GM23248 (cell line): ENCODE results near the gene ERN1. TPM values are rescaled to one million over a fixed set of nuclear protein-coding genes. Genes with fewer than 3 reads are reported as not detected.

ENCODE experiments used
- DNase-seq: peaks from one replicate; pipeline ENCODE4 v3.0.0-alpha.2; 2015
- H2AFZ ChIP-seq: fragments of 200-600 bp; sonication (generic); 2 replicates; pipeline ENCODE4 v1.6.1; 2016; ENCODE audit warnings: antibody characterized with exemption
- H3F3A ChIP-seq: fragments of 200-600 bp; sonication (generic); 2 replicates; pipeline ENCODE4 v1.6.1; 2016; ENCODE audit warnings: mild to moderate bottlenecking, antibody characterized with exemption, mixed run types; ENCODE audit not compliant: insufficient read depth
- H3K27ac ChIP-seq: fragments of 200-600 bp; sonication (generic); 2 replicates; pipeline ENCODE4 v1.5.1; 2016; ENCODE audit warnings: mild to moderate bottlenecking
- H3K27me3 ChIP-seq: fragments of 200-600 bp; sonication (generic); replicated peaks from 2 replicates; pipeline ENCODE4 v1.6.1; 2016; ENCODE audit warnings: mild to moderate bottlenecking; ENCODE audit not compliant: insufficient read depth
- H3K36me3 ChIP-seq: fragments of 200-600 bp; sonication (generic); 2 replicates; pipeline ENCODE4 v1.6.1; 2016; ENCODE audit warnings: low read depth, mild to moderate bottlenecking
- H3K4me1 ChIP-seq: fragments of 200-600 bp; sonication (generic); 2 replicates; pipeline ENCODE4 v1.6.1; 2016; ENCODE audit warnings: mild to moderate bottlenecking; ENCODE audit not compliant: insufficient read depth
- H3K4me2 ChIP-seq: fragments of 200-600 bp; sonication (generic); one replicate; pipeline ENCODE4 v1.6.1; 2016; ENCODE audit warnings: mild to moderate bottlenecking; ENCODE audit not compliant: unreplicated experiment
- H3K4me3 ChIP-seq: fragments of 200-600 bp; sonication (generic); 2 replicates; pipeline ENCODE4 v1.5.1; 2016; ENCODE audit warnings: mild to moderate bottlenecking
- H3K79me2 ChIP-seq: fragments of 200-600 bp; sonication (generic); 2 replicates; pipeline ENCODE4 v1.6.1; 2016; ENCODE audit warnings: mild to moderate bottlenecking; ENCODE audit not compliant: insufficient read depth
- H3K9ac ChIP-seq: fragments of 200-600 bp; sonication (generic); 2 replicates; pipeline ENCODE4 v1.6.1; 2016; ENCODE audit warnings: mild to moderate bottlenecking
- H3K9me2 ChIP-seq: fragments of 200-600 bp; sonication (generic); 2 replicates; pipeline ENCODE4 v1.6.1; 2016; ENCODE audit warnings: mixed run types, mild to moderate bottlenecking, moderate library complexity; ENCODE audit not compliant: insufficient read depth
- H3K9me3 ChIP-seq: fragments of 200-600 bp; sonication (generic); one replicate; pipeline ENCODE4 v1.6.1; 2017; ENCODE audit warnings: low read depth
- H4K20me1 ChIP-seq: fragments of 200-600 bp; sonication (generic); 2 replicates; pipeline ENCODE4 v1.6.0; 2016; ENCODE audit not compliant: insufficient read depth
- EZH2 ChIP-seq: fragments of 200-600 bp; sonication (generic); IDR thresholded peaks from 2 replicates; pipeline ENCODE4 v1.6.1; 2018; ENCODE audit warnings: antibody characterized with exemption, mild to moderate bottlenecking; ENCODE audit not compliant: insufficient read depth, poor library complexity, severe bottlenecking
- EZH2phosphoT487 ChIP-seq: fragments of 200-600 bp; sonication (generic); IDR thresholded peaks from 2 replicates; pipeline ENCODE4 v1.6.1; 2018; ENCODE audit warnings: antibody characterized with exemption, moderate library complexity, mild to moderate bottlenecking, low read depth; ENCODE audit not compliant: insufficient read depth
- WGBS, 2 experiments: methylation state at CpG; one replicate each; pipeline ENCODE4 v1.1.6; 2015 to 2017; ENCODE audit warnings: low lambda C conversion rate in 2 of 2, low coverage in 1 of 2; ENCODE audit errors: missing lambda C conversion rate in 2 of 2; 5-methylcytosine and 5-hydroxymethylcytosine counted together
- in situ Hi-C: fragments of 300-500 bp; cut with MboI; formaldehyde crosslinking; loops from 2 replicates; pipeline ENCODE4 v1.15.0; 2020
- polyA plus RNA-seq: library from polyadenylated mRNA; unstranded; fragments of >200 nt; fragmentation: Nextera tagmentation; extraction: Ambion mirVana; gene quantifications from 2 replicates; pipeline ENCODE4 v1.2.1, GENCODE V29; 2016
- total RNA-seq: library from RNA; depleted of rRNA; stranded (reverse); fragments of >200 nt; shearing (Covaris generic); gene quantifications from 2 replicates; pipeline ENCODE4 v1.2.3, GENCODE V29; 2014

Gene ERN1
- total and polyA plus RNA-seq, 2 experiments from 2014 or later = 5.8 to 9.9 TPM

GRCh38 chr17:64006361-64007088 lies 123.4 kb downstream of the ERN1 start:
- no peak for DNase-seq
- Histone ChIP-seq H3K79me2 (no peaks in the 10 kb centered on the region), H2AFZ (no peak overlapping the region), H3K27me3 (no peaks in the 10 kb centered on the region), H3K27ac (no peak overlapping the region), H3K4me1 (peaks cover 11% of the 10 kb centered on the region), H3K4me2 (no peak overlapping the region), H3K9ac (no peak overlapping the region), H4K20me1 (no peaks in the 10 kb centered on the region), H3K36me3 (no peaks in the 10 kb centered on the region), H3K4me3 (no peak overlapping the region), H3K9me2 (no peaks in the 10 kb centered on the region), H3F3A (peaks cover 5% of the 10 kb centered on the region; the same call in 1 of the 2 replicates), H3K9me3 (no peaks in the 10 kb centered on the region)
- WGBS, 2 experiments = 86 to 87% methylated on average over 13 of the region's 13 CpGs
- TF ChIP-seq EZH2phosphoT487 (no peak), EZH2 (no peak)
- in situ Hi-C loops = no loop called here

DNA sequence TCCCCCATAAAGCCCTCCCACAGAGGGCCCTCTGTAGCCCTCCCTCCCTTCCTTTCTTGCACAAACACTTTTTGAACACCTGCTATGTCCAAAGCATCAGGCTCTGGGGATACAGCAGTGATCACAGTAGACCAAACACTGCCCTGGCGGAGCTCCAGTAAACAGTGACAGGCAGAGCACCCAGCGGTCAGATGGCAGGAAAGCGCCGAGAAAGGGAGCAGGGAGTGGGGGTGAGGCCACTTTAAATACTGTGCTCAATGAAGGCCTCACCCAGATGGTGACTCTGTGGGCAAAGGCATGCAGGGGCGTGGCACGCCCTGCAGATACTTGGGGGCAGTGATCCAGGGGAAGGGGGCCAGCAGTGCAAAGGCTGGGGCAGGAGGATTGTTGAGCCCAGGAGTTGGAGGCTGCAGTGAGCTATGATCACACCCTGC lies 124.2 kb downstream of the ERN1 start:
- H3K4me3 ChIP-seq = no peak overlapping the region
- H3K27ac ChIP-seq = no peak overlapping the region
- no peak overlapping the region for H3K4me2 ChIP-seq
- no peaks in the 10 kb centered on the region for H3K9me3 ChIP-seq
- H3K4me1 ChIP-seq = peaks cover 11% of the 10 kb centered on the region
- TF ChIP-seq EZH2phosphoT487 = no peak
- no peak for TF ChIP-seq EZH2
- in situ Hi-C loops = no loop called here
- H3K36me3 ChIP-seq = no peaks in the 10 kb centered on the region
- H3F3A ChIP-seq = peaks cover 5% of the 10 kb centered on the region; the same call in 1 of the 2 replicates
- DNase-seq = peak; percentile 30
- no peak overlapping the region for H2AFZ ChIP-seq
- H4K20me1 ChIP-seq = no peaks in the 10 kb centered on the region
- no peak overlapping the region for H3K9ac ChIP-seq
- no peaks in the 10 kb centered on the region for H3K9me2 ChIP-seq
- WGBS, 2 experiments = 29 to 35% methylated on average over 6 of the region's 6 CpGs
- H3K79me2 ChIP-seq = no peaks in the 10 kb centered on the region
- H3K27me3 ChIP-seq = no peaks in the 10 kb centered on the region

- no peak overlapping the region for H3K9ac ChIP-seq
- no peaks in the 10 kb centered on the region for H3K9me3 ChIP-seq
- 75 to 79% methylated on average over 19 of the region's 19 CpGs for WGBS, 2 experiments
- no peaks in the 10 kb centered on the region for H3K27me3 ChIP-seq
- no peak overlapping the region for H3K4me3 ChIP-seq
- H3F3A ChIP-seq = peaks cover 5% of the 10 kb centered on the region; the same call in 1 of the 2 replicates
- H3K79me2 ChIP-seq = no peaks in the 10 kb centered on the region
- no peaks in the 10 kb centered on the region for H3K9me2 ChIP-seq
- H3K27ac ChIP-seq = no peak overlapping the region
- TF ChIP-seq EZH2phosphoT487 (no peak), EZH2 (no peak)
- H3K4me1 ChIP-seq = peaks cover 11% of the 10 kb centered on the region
- no peak overlapping the region for H3K4me2 ChIP-seq
- in situ Hi-C loops = no loop called here
- no peak overlapping the region for H2AFZ ChIP-seq
- H4K20me1 ChIP-seq = no peaks in the 10 kb centered on the region
- no peak for DNase-seq
- H3K36me3 ChIP-seq = no peaks in the 10 kb centered on the region
Measured at GRCh38 chr17:64004903-64005733, 124.8 kb downstream of the ERN1 start.

- Histone ChIP-seq H2AFZ (no peak overlapping the region), H3K36me3 (no peaks in the 10 kb centered on the region), H3K4me1 (peaks cover 5% of the 10 kb centered on the region), H3K9me2 (no peaks in the 10 kb centered on the region), H4K20me1 (no peaks in the 10 kb centered on the region), H3K27me3 (no peaks in the 10 kb centered on the region), H3K9me3 (no peaks in the 10 kb centered on the region), H3K4me3 (no peak overlapping the region), H3K27ac (no peak overlapping the region), H3K4me2 (no peak overlapping the region), H3F3A (no peaks in the 10 kb centered on the region), H3K79me2 (no peaks in the 10 kb centered on the region), H3K9ac (no peak overlapping the region)
- in situ Hi-C loops = no loop called here
- DNase-seq = no peak
- TF ChIP-seq EZH2 (no peak), EZH2phosphoT487 (no peak)
- 74 to 75% methylated on average over 7 of the region's 7 CpGs for WGBS, 2 experiments
Measured at GRCh38 chr17:64004218-64004770, 125.7 kb downstream of the ERN1 start.
